Uterus (tissue), 2 donors: ENCODE measurements around the gene SATB2.

ENCODE experiments used
- CTCF ChIP-seq, 4 experiments: fragments of 200-600 bp in 2 of 4; fragments of 450-650 bp in 2 of 4; sonication (generic) in 2 of 4; IDR thresholded peaks; one replicate each; pipeline ENCODE4 v1.5.1; 2016 to 2019; ENCODE audit warnings: antibody characterized with exemption in 4 of 4, mild to moderate bottlenecking in 2 of 4, moderate library complexity in 1 of 4
- POLR2A ChIP-seq, 2 donors: fragments of 450-650 bp; IDR thresholded peaks; one replicate each; pipeline ENCODE4 v1.6.1; 2016; ENCODE audit warnings: antibody characterized with exemption in 2 of 2, mild to moderate bottlenecking in 1 of 2, moderate library complexity in 1 of 2

DNA sequence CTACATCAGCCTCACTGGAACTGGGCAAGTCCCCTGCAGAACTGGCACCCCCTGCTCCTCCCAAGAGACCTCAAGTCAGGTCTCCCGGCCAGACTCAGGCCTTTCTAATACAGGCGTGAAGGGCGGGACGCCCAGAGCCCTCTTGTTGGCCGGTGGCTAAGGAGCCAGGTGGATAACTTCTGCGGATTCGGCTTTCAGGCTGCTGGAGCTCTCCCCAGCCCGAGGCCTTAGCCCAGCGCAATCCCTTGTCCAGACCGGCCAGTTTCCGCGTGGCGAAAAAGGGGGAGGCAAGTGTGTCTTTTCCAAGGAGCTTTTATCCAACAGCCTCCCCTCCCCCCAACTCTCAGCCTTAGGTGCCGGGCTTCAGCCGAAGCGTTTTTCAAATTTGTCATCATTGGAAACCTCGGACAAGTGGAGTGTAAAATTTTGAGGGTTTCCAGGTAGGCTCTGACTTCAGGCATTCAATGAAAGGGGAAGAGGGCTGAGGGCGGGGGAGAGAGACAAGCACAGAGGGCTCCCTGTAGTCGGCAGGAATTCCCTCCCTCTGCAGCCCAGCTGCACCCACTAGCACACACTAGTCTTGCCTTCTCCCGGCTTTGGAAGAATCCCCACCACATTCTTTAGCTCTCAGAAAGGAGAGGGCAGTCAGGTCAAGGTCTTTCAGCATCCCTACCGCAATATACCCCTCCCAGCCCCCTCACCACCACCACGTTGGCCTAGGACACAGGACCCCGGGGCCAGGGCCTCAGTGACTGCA is 9.5 kb upstream of the SATB2 start:
- TF ChIP-seq POLR2A (IDR thresholded peaks at IDR 0.05) (no peak), CTCF (IDR thresholded peaks at IDR 0.05) (no peak)
